GM21717 (cell line): ENCODE measurements around the gene MYH15.

Experiments used
- ATAC-seq: cut with Tn5 transposase; IDR thresholded peaks from one replicate; pipeline ENCODE4 v1.9.1; 2021; ENCODE audit warnings: mild to moderate bottlenecking, moderate library complexity; ENCODE audit not compliant: unreplicated experiment

MYH15 gene

GRCh38 chr3:108474581-108474980 lies 35.8 kb downstream of the MYH15 start:
- no peak for ATAC-seq

DNA sequence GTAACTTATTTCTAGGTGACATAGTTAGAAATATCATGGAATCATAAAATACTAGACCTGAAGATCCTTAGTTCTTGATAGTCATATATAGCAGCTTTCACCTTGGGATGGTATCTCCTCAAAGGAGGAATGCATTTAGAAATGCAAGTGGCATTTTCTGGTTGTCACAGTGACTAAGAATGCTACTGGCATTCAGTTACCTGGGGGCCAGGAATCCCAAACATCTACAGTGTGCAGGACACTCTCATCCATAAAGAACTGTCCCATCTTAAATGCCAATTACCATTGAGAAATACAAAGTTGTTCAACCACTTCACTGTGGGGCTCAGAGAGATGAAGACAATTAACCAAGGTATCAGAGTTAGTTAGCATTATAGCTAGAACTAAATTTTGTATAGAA lies 36.7 kb downstream of the MYH15 start:
- no peak for ATAC-seq

DNA sequence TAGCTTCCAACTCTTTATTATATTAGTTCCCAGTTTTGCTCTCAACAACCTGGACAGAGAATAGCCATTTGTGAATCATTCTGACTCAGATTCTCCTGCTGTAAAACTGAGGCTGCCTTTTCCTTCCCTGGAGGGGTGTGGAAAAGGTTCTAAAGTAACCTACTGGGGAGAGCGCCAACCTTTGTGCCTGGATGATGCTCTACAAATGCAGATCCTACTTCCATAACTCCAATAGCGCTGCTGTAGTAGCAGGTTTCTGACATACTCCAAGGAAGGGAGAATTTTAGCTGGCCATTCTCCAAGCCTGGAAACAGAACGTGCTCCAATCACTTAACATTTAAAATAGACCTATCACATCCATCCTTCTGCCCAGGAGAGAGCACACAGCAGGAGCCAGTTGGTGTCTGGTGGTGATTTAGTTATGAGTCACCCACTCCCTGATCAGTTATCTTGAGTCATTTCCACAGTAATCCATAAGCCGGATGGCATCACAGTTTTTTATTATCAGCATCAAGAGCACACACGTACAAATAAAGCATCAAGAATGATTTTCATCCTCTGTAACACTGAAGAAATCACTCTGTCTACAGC lies 38.3 kb downstream of the MYH15 start:
- ATAC-seq, result no peak

- no peak for ATAC-seq
Measured at GRCh38 chr3:108471426-108471825, 39.0 kb downstream of the MYH15 start.

DNA sequence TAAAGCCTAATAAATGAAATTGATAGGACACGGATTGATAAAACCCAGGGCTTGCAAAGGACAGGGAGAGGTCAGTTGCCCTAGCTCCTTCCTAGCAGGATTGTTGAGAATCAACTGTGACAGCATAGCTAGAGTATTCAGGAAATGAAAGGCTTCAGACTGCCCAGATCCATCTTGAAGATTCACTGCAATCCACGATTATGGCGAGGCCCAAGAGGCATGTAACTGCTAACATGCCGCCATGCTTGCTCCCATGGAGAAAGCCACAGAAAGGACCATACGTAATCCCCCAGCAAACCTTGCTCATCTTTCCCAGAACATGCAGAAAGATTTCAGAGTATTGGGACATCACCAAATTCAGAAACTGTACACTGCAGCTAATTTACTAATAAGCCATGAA lies 41.3 kb downstream of the MYH15 start:
- ATAC-seq, result no peak

DNA sequence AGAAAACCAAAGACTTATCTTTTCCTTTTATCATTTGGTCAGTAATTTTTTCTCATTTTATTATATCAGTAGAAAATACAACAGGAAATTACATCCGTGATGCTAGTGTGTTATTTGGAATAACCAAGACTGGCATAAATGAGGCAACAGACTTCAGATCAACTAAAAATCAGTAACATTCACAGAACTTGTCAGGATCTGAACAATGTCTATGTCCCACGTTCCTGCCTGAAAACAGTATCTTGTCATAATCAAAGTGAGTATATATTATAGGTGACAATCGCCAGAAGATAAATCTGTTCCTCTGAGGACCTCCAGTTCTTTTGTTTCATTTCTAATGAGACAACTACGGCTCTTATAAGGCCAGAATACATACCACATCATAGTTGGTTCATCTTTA lies 41.8 kb downstream of the MYH15 start:
- ATAC-seq, result no peak

- ATAC-seq, result no peak
Measured at GRCh38 chr3:108462899-108463298, 47.5 kb downstream of the MYH15 start.

GRCh38 chr3:108461661-108462111 lies 48.7 kb downstream of the MYH15 start:
- no peak for ATAC-seq

DNA sequence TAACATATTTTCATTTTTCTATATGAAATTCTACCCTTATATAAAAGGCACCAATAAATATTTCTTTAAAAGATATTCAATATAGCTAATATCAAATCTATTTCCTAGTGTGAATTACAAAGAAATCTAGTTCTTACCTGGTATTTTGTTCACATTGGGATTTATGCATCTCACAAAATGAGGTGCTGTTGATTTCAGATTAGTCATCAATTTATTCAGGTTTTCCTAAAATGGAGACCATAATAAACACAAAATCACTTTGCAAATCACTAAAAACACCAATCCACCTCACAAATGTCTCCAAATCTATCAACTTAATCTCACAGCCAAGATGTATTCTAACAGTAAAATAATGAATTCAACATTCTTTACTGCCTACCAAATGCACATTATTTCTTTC lies 51.2 kb downstream of the MYH15 start:
- ATAC-seq, result no peak

DNA sequence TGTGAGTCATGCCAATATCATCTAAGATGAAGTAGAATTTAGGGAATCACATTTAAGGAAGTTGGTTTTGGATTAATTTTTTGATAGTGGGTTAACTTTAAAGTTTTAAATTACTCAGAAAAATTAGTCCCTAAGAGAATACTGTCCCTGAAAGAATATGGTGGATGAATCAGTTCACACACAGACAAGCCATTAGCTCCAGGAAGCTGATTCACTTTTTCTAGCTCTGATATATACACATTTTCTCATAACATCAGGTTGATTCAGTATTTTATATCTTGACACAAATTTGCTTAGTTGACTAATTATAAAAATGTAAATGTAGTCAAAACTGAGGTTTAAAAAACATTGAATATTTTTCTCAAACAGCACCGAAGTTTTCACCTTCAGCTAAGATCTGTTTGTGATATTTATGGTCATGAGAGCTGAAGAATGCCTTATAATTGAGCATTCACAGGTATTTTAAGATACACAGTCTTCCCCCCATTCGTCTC lies 55.1 kb downstream of the MYH15 start:
- ATAC-seq, result no peak

- ATAC-seq, result no peak
Measured at GRCh38 chr3:108453565-108453964, 56.8 kb downstream of the MYH15 start.

DNA sequence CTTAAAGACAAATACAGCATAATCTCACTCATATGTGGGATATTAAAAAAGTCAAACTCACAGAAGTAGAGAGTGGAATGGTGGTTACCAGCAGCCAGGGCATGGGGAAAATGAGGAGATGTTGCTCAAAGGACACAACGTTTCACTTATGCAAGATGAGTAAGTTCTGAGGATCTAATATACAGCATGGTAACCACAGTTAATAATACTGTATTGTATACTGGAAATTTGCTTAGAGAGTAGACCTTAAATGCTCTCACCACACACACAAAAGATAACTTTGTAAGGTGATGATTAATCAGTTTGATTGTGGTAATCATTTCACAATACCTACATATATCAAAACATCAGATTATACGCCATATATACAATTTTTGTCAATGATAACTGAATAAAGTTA lies 60.0 kb downstream of the MYH15 start:
- no peak for ATAC-seq

GRCh38 chr3:108448593-108448992 lies 61.8 kb downstream of the MYH15 start:
- peak; percentile 74 for ATAC-seq

- no peak for ATAC-seq
Measured at GRCh38 chr3:108447096-108447847, 63.1 kb downstream of the MYH15 start.

DNA sequence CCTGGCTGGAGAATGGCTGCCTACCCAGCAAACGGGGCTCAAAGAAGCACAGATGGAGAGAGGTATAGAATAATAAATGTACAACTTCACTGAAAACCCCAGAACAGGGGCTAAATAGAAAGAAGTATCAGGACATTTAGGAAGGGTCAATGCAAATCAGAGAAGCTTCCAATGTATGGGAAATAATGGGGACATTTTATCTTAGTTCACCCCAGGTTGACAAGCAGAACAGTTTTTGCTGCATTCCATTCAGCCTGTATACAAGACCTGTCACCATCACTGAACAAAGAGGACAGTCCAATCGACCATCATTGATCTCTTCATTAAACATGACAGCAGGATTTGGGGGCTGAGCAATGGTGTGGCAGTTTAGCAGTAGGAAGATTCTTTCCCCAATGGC lies 68.1 kb downstream of the MYH15 start:
- no peak for ATAC-seq

DNA sequence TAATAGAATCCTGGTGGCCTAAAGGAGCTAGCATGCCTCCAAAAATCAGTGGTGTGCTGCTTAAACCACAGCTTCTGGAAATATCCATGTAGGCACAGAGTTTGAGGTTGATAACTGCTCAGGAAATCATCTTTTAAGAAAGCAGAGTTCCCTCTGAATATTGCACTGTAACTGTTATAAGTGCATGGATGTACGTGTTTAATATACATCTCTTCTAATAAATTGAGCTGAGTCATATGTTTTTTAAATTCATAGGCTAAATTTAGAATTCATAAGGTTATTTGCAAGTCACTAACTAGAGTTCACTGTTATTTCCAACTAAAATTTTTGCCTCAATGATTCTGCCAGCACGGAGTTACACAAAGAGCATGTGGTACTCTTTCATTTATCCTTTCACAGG lies 68.9 kb downstream of the MYH15 start:
- ATAC-seq, result no peak

DNA sequence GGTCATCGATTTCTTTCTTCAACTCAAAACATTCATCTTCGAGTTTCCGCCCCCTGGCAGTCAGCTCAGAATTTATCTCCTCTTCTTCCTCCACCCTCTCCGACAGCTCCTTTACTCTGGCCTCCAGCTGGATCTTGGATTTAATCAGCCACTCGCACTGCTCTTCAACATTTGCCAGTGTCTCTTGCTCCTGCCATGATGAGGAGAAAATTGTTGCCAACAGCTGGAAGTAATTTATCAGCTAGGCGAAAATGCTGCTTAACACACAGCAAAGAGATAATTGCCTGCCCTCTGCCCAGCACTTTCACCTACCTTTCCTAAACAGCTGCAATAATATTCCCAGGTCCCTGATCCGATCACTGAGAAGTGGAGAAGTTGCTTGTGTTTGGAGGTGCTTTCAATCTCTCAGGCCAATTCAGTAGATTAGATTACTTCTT lies 69.3 kb downstream of the MYH15 start:
- ATAC-seq, result no peak

DNA sequence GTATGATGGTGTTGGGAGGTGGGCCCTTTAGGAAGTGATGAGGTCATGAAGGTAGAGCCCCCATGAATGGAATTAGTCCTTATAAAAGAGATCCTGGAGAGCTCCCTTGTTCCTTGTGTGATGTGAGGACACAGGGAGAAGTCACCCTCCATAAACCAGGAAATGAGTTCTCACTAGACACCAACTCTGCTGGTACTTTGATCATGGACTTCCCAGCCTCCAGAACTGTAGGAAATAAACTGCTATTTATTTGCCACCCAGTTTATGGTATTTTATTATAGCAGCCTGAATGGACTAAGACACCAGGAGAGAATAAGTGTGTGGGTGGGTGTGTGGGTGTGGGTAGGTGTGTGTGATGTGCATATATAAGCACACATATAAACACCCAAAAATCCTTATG lies 71.9 kb downstream of the MYH15 start:
- ATAC-seq, result no peak

DNA sequence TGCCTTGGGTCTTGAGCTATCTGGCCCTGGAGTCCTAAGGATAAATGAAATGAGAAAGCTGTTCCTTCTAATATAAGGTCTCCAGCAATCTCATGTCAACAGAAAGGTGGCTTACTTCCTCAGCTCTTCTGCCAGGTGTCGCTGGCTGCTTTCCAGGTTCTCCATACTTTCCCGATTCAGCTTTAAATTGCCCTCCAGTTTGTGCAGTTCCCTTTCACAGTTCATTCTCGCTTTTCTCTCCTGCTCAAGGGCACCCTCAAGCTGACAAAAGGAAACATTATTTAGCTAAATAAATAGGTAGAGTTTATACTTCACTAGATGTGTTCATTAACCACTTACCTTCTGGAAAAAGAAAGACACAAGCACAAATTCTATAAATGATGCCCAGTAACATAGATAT lies 73.0 kb downstream of the MYH15 start:
- no peak for ATAC-seq

DNA sequence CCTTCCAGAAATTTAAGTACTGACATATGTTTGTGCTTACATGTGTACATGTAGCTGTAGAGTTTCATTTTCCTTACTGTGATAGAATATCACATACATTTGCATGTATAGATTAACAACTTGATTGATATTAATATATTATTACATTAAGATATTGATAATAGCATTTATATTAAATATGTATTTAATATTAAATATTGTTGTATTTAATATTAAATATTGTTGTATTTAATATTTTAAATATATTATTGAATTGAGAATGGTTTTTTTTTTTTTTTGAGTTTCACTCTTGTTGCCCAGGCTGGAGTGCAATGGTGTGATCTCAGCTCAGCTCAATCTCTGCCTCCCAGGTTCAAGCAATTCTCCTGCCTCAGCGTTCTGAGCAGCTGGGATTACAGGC lies 76.5 kb downstream of the MYH15 start:
- no peak for ATAC-seq

DNA sequence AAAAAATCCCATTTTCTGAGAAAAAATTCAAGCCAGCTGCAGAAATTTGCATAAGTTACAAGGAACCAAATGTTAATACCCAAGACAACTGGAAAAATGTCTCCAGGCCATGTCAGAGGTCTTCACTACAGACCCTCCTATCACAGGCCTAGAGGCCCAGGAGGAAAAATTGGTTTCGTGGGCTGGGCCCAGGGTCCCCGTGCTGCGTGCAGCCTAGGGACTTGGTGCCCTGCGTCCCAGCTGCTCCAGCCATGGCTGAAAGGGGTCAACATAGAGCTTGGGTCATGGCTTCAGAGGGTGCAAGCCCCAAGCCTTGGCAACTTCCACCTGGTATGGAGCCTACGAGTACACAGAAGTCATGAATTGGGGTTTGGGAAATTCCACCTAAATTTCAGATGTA lies 78.0 kb downstream of the MYH15 start:
- ATAC-seq, result no peak

GRCh38 chr3:108430540-108430939 lies 79.9 kb downstream of the MYH15 start:
- ATAC-seq, result no peak

GRCh38 chr3:108428586-108428985 lies 81.8 kb downstream of the MYH15 start:
- ATAC-seq, result no peak
